HFF-Myc (cell line): ENCODE measurements around the gene GSN.

Experiments used
- DNase-seq: peaks from one replicate; pipeline ENCODE4 v3.0.0-alpha.2; 2011; ENCODE audit warnings: low read depth; ENCODE audit errors: extremely low read depth
- H3K4me3 ChIP-seq: replicated peaks from 2 replicates; pipeline ENCODE4 v1.5.1; 2011; ENCODE audit warnings: low read depth, mild to moderate bottlenecking, control low read depth, low read length
- CTCF ChIP-seq: IDR thresholded peaks from 2 replicates; pipeline ENCODE4 v1.5.1; 2012; ENCODE audit warnings: mild to moderate bottlenecking, low read depth, low read length, control low read depth; ENCODE audit errors: missing control alignments

GSN gene

DNA sequence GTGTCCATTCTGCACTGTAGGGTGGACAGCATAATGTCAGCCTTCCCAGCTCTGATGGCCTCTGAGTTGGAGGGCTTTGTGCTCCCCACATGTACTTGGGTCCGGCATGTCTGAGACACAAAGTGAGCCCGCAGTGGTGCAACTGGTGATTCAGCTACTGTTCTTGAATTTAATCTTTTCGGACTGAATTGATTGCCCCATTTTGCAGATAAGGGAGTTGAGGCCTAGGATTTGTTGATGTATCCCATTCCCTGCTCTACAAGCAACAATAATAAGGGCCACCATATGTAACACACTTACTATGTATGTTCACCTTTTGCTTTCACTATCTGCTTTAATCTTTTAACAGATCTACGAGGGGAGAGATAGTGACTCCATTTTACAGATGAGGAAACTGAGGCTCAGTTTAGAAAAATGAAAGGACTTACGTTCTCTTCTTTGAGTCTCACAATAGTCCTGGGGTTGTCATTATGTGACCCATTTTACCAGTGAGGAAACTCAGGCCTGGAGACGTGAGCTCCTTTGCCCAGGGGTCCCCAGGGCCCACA, 4.5 kb downstream of the GSN start:
- DNase-seq, result no peak
- peak overlapping the region; percentile 31 for H3K4me3 ChIP-seq
- no peak for TF ChIP-seq CTCF

GRCh38 chr9:121273064-121273775, 5.3 kb downstream of the GSN start:
- no peak overlapping the region for H3K4me3 ChIP-seq
- no peak for TF ChIP-seq CTCF
- DNase-seq, result no peak

DNA sequence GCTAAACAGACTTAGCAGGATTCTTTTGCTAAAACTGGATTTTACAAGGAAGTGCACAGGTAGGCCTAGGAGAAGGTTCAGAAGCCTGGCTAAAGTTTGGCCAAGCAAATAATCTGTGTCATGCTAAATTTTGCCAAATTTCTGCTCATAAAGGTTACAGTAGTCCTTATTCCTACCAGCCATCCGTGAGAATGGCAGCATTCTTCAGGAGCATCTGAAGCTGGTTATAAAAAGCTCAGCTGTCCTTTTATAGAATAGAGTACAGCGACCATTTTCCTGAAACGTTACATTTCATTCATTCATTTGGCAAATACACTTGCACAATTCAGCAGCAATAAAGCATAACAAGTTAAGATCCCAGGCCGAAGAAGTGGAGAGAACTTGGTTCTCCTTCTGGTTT, 6.9 kb downstream of the GSN start:
- no peak overlapping the region for H3K4me3 ChIP-seq
- no peak for TF ChIP-seq CTCF
- no peak for DNase-seq

DNA sequence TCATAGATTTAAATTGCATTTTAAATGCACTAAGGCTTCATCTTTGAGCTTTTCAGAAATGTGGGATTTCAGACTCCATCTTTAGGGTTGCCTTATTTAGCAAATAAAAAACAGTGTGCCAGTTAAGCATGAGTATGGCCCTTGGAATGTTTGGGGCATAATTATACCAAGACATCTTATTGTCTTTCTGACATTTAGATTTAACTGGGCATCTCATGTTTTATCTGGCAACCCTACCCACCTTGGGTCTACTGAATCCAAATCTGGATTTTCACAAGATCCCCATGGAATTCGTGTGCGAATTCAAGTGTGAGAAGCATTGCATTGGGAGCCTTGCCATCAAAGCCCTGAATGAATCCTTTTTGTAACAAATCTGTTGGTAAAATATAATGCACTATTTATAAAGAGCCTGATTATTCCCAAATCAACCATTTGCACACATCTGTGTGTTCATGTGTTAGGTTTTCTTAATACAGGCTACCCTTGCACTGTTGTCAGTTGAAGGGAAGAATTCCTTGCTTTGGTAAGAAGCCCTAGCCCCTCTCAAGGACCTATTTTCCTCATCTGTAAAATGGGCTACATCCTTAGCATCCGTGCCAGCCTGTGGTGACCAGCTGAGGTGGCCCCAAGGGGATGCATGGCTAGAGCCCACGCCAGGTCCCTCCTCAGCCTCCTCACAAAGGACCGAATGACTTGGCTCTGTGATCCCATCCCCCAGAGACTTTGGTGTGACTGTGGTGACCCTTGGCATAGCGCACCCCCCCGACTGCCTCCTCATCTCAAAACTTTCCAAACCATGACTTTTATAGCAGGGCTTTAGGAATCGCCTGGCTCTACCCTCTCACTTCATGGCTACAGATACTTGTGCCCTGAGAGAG, 8.1 kb downstream of the GSN start:
- no peak overlapping the region for H3K4me3 ChIP-seq
- DNase-seq, result no peak
- TF ChIP-seq CTCF, result no peak

- TF ChIP-seq CTCF, result no peak
- H3K4me3 ChIP-seq, result no peak overlapping the region
- DNase-seq, result no peak
These were observed 9.1 kb downstream of the GSN start for GRCh38 chr9:121277026-121277425.

DNA sequence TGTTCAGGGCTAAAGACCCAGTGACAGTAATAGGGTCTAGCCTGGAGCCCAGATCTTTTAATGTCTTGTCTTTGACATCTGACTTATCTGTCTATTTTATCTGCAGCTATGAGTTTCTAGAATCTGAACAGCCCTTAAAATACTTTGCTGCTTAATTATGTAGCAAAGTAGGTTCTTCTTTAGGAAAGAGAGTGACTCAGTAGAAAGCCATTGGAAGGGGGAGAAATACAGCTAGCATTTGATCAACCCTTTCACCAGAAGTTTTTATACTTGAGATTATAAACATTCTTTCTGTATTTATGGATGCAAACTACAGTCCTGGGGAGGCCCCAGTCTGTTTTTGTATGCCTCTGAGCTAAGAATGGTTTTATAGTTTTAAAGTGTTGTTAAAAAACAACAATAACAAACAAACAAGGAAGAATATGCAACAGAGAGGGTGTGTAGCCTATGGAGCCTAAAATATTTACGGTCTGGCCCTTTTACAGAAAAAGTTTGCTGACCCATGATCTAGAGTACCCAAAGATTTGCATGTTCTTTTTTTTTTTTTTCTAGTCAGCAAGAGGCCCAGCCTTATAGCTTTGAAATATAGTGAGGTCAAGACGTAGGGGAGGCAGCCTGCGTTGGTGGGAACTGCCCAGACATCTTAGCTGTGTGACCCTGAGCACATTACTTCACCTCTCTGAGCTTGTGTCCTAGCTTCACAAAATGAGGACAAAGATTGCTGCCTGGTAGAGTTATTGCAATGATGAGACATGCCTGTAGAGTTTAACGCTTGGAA, 9.7 kb downstream of the GSN start:
- no peak for TF ChIP-seq CTCF
- no peak overlapping the region for H3K4me3 ChIP-seq
- no peak for DNase-seq
